ENCODE measurements around the gene PDIA5.

The PDIA5 gene

GRCh38 chr3:123119802-123120201, 53.0 kb downstream of the PDIA5 start:
- no peak overlapping the region for H2AFZ ChIP-seq (ENCODE audit: low read length)
- H3K4me3 ChIP-seq (ENCODE audit: low read length) = no peak overlapping the region
- H4K20me1 ChIP-seq (ENCODE audit: insufficient read depth, low read length) = no peaks in the 10 kb centered on the region
- H3K9ac ChIP-seq (ENCODE audit: low read length) = no peak overlapping the region
- H3K79me2 ChIP-seq (ENCODE audit: low read length) = no peaks in the 10 kb centered on the region
- DNase-seq = no peak
- no peaks in the 10 kb centered on the region for H3K9me2 ChIP-seq (replicated peaks; ENCODE audit: insufficient read depth, low read length)
- H3K4me1 ChIP-seq (ENCODE audit: low read length) = no peaks in the 10 kb centered on the region
- H3K27me3 ChIP-seq (replicated peaks; ENCODE audit: insufficient read depth, low read length) = no peaks in the 10 kb centered on the region
- no peak overlapping the region for H3K27ac ChIP-seq (ENCODE audit: low read length)
- H3K4me2 ChIP-seq (ENCODE audit: low read depth, low read length) = no peak overlapping the region
- TF ChIP-seq EZH2phosphoT487 (IDR thresholded peaks at IDR 0.05; ENCODE audit: low read length) (no peak), EZH2 (optimal IDR thresholded peaks at IDR 0.05; ENCODE audit: low read depth, low read length) (no peak), CTCF (IDR thresholded peaks at IDR 0.05; ENCODE audit: low read length) (no peak)
- H3K9me3 ChIP-seq (replicated peaks; ENCODE audit: insufficient read depth, low read length) = no peaks in the 10 kb centered on the region
- H3K36me3 ChIP-seq (replicated peaks; ENCODE audit: insufficient read depth, low read length) = peaks cover 3% of the 10 kb centered on the region; the same call in 1 of the 2 replicates
- H3F3A ChIP-seq (ENCODE audit: insufficient read depth, low read length) = no peaks in the 10 kb centered on the region

- Histone ChIP-seq H4K20me1 (ENCODE audit: insufficient read depth, low read length) (no peaks in the 10 kb centered on the region), H3K9ac (ENCODE audit: low read length) (no peak overlapping the region), H3K79me2 (ENCODE audit: low read length) (no peaks in the 10 kb centered on the region), H3K4me3 (ENCODE audit: low read length) (no peak overlapping the region), H2AFZ (ENCODE audit: low read length) (no peak overlapping the region), H3F3A (ENCODE audit: insufficient read depth, low read length) (no peaks in the 10 kb centered on the region), H3K4me2 (ENCODE audit: low read depth, low read length) (no peak overlapping the region), H3K9me3 (replicated peaks; ENCODE audit: insufficient read depth, low read length) (no peaks in the 10 kb centered on the region), H3K36me3 (replicated peaks; ENCODE audit: insufficient read depth, low read length) (peaks cover 3% of the 10 kb centered on the region; the same call in 1 of the 2 replicates), H3K9me2 (replicated peaks; ENCODE audit: insufficient read depth, low read length) (no peaks in the 10 kb centered on the region), H3K27ac (ENCODE audit: low read length) (no peak overlapping the region), H3K27me3 (replicated peaks; ENCODE audit: insufficient read depth, low read length) (no peaks in the 10 kb centered on the region), H3K4me1 (ENCODE audit: low read length) (no peaks in the 10 kb centered on the region)
- no peak for DNase-seq
- no peak for TF ChIP-seq EZH2phosphoT487 (IDR thresholded peaks at IDR 0.05; ENCODE audit: low read length)
- no peak for TF ChIP-seq EZH2 (optimal IDR thresholded peaks at IDR 0.05; ENCODE audit: low read depth, low read length)
- no peak for TF ChIP-seq CTCF (IDR thresholded peaks at IDR 0.05; ENCODE audit: low read length)
These were observed 53.7 kb downstream of the PDIA5 start for GRCh38 chr3:123120573-123120972.

GRCh38 chr3:123122057-123122456, 55.2 kb downstream of the PDIA5 start:
- Histone ChIP-seq H3K9ac (ENCODE audit: low read length) (no peak overlapping the region), H3K27me3 (replicated peaks; ENCODE audit: insufficient read depth, low read length) (no peaks in the 10 kb centered on the region), H3K9me3 (replicated peaks; ENCODE audit: insufficient read depth, low read length) (no peaks in the 10 kb centered on the region), H3K36me3 (replicated peaks; ENCODE audit: insufficient read depth, low read length) (peaks cover 3% of the 10 kb centered on the region; the same call in 1 of the 2 replicates), H3K4me3 (ENCODE audit: low read length) (no peak overlapping the region), H3K4me1 (ENCODE audit: low read length) (no peaks in the 10 kb centered on the region), H3K27ac (ENCODE audit: low read length) (no peak overlapping the region), H2AFZ (ENCODE audit: low read length) (no peak overlapping the region), H4K20me1 (ENCODE audit: insufficient read depth, low read length) (no peaks in the 10 kb centered on the region), H3K9me2 (replicated peaks; ENCODE audit: insufficient read depth, low read length) (no peaks in the 10 kb centered on the region), H3K4me2 (ENCODE audit: low read depth, low read length) (no peak overlapping the region), H3F3A (ENCODE audit: insufficient read depth, low read length) (no peaks in the 10 kb centered on the region), H3K79me2 (ENCODE audit: low read length) (no peaks in the 10 kb centered on the region)
- DNase-seq = no peak
- TF ChIP-seq EZH2phosphoT487 (IDR thresholded peaks at IDR 0.05; ENCODE audit: low read length) (no peak), CTCF (IDR thresholded peaks at IDR 0.05; ENCODE audit: low read length) (no peak), EZH2 (optimal IDR thresholded peaks at IDR 0.05; ENCODE audit: low read depth, low read length) (no peak)

Data from MM.1S (cell line).